COR-L47 (cell line): ENCODE results near the gene IL17F.

Source experiments
- DNase-seq: peaks from one replicate; lab custom pipeline; 2025; lab: John Stamatoyannopoulos, UW

Gene IL17F

DNA sequence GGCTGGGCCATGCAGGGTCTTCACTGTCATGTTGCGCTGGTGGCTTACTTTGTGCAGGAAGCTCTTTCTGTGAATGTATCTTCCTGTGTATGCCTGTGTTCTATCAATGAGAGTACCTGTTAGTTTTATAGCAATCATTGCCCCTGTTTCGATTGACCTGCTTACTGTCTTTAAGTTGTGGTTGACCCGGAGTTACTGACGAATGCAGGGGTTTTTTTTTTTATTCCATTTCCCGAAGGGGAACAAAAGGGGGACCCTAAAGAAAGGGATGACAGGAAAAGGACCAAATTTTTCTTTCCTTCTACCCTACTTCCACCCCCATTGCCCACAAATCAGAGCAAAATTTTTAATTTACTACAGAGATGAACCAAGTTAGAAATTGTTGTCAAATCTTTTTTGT is at the start of gene IL17F:
TSS of gene IL17F (minus strand) at position 101 of the 400 bp plus-strand sequence. CDS start at position 30, 71 bp downstream.
- DNase-seq: no peak

DNA sequence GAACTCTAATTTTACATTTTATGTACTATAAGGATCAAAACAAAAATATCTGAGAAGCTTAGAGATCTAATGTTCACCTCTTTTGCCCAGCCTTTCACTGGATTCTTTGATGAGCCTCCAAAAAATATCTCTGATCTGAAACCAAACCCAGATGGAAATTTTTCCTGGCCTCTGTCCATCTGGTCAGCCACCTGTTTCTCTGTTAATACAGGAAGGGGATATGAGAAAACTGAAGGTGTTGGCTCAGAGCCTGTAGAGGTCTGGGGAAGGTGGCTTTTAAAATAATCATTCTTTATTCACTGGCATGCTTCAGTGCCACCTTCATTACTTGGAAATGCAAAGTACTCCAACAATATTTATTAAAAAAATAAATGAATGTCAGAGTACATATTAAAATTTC is 48.8 kb upstream of the IL17F start:
- no peak for DNase-seq

DNA sequence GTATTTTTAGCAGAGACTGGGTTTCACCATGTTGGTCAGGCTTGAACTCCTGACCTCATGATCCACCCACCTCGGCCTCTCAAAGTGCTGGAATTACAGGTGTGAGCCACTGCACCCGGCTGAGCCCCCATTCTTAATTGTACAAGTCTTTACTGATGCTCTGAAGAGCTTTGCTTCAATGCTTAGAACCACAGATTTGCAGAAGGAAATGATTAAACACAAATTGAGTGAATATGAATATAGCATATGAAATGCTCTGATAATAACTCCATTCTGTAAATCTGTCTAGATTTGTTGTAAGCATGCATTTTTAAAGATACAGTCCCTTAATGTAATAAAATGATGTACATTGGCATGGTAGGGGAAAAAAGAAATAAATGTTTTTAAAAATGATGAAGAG is 44.5 kb upstream of the IL17F start:
- no peak for DNase-seq

DNA sequence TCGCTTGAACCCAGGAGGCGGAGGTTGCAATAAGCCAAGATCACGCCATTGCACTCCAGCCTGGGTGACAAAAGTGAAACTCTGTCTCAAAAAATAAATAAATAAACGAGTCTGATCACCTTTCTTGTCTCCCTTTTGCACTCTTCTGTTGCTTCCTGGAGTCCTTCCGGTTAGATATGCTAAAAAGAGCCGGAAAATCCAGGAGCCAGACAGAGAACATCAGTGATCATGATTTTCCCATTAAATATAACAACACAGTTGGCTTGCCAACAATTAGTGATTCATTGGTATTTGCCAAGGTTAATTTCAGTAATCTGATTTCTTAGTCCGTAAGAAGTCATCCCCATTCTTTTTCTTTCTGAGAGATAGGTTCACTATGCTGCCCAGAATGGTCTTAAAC is 43.9 kb upstream of the IL17F start:
- no peak for DNase-seq

DNA sequence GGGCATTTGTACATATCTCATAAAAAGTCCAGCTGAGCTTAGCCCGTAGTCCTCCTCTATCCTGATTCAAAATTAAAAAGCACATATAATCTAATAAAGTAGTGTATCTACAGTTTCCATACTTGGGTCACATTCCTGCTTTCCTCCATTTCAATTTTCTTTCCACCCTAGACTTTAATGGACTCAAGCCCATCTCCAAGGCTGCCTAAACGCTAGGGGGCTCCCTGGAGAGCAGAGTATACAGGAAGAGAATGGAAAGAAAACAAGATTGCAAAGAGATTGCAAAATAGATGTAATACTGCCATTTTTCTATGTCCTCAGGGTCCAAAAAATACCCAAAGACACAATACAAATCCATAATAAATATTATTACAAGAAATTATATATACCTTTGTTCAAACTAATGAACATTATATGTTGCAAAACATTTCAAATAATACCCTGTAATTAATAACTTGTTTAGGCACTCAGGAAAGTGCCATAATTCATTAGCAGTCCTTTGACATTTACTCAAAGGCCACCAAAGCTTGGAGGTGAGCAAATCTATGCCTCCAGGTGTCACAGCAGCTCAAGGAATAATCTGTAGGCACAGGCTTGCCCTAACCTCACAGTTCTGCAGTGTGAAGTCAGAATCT is 42.6 kb upstream of the IL17F start:
- DNase-seq: peak; percentile 60

DNA sequence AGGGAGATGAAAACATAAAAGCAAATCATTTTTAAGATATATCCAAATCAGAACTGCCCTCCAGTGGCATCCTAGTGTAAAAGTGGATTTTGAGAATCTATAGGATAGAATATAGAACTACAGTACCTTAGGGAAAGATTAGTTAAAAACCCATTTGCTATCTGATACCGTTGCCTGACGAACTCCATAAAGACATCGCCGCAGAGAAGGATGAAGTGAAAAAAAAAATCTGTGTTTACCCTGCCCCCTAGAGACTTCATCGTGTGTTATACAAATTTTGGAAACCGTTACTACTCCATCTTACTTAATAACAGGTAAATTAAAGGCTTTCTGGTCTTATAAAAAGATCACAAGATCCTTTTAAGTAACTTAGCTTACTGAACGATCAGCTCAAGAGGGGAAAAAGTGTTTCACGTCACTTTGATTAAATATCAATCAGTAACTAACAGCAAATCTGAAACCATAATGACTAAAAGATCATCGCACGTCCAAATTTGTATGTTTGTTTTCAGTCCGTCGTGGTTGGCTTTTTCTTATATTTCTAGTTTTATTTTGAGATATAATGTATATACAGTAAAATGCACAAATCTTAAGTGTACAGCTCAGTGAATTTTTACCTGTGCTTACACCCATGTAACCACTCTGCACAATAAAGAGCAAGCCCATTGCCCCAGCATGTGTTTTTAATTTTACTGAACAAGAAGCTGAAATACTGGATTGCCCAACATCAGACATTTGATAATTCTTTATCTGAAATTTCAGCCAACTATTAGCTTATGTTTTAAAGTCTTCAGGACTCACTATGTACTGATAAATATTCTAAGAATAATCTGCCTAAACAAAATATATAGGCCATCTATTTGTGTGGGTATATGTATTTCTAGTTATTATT is 41.1 kb upstream of the IL17F start:
- no peak for DNase-seq

DNA sequence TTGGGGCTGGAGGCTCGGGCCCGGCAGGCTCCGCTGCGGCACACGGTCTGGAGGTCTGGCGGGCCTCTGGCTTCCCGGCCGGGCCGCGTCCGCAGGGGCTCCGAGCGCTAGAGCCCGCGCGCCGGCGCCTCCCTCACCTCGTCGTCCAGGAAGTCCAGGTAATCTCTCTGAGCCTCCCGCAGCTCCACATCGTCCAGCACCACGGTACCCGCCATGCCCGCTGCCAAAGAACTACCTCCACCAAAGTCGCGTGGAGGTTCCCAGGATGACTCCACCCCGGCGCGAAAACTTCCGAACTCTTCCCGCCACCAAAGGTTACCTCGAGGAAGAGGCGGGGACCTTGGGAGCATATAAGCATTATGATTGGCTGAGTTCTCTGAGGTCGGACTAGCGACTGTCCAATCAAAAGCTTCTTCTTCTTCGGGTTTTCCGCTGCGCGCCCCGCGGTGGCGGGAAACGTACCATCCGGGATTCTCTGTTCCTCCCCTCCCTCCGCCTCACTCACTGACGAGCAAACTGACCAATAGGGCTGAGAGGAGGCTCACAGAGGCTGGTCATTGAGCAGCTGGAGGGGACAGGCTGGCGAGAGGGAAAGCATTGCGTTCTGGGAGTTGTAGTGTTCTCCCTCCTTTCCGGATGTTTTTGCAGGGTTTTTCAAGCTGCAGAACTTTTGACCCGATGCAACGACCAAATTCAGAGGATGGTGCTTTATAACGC is 40.3 kb upstream of the IL17F start, which contains the start of gene MCM3:
TSS of gene MCM3 (minus strand) at position 283 of the 717 bp plus-strand sequence. CDS start at position 215, 68 bp downstream.
- peak; percentile 99 for DNase-seq

DNA sequence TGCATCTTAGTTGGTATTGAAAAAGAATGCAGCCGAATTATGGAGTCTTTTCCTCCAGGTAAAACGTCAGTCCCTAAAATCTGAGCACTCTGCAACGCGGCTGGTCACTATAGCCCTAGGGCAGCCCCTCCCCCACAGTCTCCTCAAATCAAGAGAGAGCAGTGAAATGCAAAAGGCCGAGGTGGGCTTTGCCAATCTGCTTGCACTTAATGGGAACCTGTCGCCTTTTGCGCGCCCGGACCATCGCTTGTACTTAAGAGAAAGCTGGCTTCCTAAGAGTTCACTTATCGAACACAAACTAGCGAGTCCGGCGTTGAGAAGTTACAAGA is 39.8 kb upstream of the IL17F start:
- peak; percentile 72 for DNase-seq

DNA sequence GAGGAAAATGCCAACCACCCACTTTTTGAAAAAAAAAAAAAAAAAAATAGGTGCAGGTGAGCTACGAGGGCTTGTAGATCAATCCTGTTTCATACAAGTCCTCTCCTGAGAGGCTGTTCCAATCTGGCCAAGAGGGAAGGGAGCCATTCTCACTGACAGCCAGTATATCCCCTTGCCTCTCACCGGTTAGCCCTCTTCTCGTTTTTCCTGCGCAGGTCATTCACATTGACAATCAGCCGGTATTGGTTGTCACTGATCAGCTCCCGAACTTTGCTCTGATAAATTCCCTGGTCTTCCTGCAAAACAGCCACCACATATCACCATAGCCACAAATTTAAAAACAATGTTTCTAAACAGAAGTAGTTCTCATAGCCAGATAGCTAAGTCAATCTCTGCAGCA is 38.8 kb upstream of the IL17F start:
- DNase-seq: no peak

DNA sequence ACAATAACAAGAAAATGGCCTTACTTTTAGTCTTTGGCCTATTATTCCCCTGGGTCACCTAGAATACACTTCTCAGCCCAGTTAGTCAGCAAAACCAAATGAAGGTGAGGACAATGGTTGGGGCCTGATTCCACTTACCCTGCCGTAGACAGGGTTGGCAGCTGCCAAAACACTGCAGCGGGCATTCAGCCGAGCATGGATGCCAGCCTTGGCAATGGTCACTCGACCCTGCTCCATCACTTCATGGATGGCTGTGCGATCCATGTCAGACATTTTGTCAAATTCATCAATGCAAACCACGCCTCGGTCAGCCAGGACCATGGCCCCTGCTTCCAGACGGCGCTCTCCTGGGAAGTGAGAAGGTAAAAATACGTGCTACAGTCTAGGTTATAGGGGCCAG is 31.8 kb upstream of the IL17F start:
- DNase-seq: no peak

DNA sequence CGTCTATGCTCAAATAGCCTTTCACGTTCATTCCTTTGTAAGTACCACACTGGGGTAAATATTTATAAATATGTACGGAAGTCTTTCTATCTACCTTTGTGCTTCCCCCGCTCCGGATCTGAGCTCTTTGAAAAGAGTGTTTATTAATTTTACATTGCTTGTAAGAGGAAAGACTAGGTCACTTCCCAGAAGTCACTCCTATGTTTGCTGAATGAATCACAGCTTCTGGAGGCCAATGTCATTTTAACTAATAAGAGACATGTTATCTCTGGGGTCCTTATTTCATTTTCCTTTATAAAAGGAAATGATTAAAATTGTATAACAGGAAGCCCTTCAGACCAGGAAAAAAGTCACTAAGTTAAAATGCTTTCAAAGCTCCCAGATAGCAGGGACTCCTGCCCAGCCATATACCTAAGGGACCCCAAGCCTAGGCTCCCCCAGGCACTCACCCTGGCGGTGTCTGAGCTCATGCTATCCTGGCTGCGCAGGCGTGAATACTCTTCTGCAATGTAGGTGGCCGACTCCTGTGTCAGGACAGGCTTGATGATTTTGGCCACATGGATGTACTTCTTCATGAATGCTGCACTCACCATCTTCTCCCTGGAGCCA is 27.7 kb upstream of the IL17F start:
- no peak for DNase-seq

DNA sequence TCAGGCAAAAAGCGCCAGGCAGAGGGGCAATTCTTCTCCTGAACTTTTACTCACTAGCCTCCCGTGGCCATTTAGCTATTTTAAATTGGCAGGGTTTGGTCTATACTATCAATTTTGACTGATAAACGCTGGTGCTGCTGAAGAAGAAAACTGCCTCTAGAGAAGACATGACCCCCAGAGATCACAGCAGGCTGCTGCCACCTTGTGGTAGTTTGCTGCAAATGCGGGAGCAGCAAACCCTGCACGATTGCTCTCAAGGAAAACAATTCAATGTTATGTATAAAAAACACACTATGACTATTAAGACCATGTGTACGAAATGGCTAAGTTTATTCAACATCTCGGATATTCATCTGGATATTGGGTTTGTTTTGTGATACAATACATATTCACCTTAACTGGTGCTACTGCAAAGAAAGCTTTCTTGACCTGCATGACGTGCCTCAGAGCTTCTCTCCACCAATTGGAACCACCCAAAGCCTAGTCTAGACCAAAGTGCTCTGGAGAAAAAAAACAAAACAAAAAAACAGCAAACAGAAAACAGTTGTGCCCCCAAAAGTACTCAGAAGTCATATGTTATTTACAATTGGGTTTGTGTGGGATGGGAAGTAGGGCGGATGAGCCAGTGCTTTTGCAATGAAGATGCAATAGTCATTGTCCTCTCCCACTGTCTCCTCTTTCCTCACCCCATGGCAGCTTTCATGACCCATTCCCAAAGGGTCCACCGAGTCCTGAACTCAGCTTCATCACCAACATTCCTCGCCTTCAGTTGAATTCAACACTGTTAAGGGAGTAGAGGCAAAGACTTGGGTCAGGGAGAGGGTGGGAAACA is 19.6 kb upstream of the IL17F start:
- DNase-seq: peak; percentile 33

DNA sequence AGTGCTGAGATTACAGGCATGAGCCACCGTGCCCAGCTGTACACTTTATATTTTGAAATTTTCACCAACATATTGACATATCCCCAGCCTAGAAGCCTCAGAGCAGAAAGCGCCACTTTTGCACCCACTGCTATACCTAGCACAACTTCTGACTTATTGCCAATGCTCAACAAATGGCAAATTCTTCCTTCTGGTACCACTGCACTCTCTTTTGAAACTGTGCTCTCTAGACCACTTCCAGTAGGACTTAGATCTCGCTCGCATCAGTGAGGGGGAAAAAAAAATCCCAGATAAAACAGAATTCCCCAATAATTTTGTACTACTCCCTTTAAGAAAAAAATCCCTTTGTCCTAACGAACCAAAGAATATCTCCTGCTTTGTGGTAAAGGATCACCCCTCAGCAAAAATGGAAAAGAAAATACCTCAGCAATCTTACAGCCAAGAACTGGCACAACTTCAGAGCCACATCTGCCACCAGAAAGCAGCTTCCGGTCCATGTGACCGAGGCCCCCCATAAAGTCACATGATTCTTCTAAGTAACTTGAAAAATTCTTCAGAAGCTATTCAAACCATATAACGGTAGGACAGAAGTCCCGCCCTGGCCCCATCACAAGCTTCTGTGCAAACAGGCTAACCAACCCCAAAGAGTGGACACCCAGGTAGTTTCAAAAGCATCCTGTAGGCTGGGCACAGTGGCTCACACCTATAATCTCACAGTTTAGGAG is 18.5 kb upstream of the IL17F start:
- DNase-seq: no peak

DNA sequence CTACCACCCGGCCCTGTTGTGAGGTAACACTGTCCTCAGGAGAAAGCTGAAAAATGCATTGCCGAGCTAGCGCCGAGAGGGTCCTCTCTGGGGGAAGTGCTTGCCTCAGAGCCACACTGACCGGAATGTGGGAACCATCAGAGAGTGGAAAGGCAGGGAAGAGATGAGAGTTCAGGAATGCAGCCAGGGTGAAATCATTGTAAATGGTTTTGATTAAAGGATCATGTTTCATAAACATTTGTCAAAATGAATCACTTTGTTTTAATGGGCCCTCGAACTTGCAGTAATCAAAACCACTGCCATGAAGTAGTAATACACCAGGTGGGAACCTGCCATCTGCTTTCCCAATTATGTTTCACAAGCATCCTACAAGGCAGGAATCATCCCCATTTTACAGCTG is 16.9 kb upstream of the IL17F start:
- DNase-seq: no peak

DNA sequence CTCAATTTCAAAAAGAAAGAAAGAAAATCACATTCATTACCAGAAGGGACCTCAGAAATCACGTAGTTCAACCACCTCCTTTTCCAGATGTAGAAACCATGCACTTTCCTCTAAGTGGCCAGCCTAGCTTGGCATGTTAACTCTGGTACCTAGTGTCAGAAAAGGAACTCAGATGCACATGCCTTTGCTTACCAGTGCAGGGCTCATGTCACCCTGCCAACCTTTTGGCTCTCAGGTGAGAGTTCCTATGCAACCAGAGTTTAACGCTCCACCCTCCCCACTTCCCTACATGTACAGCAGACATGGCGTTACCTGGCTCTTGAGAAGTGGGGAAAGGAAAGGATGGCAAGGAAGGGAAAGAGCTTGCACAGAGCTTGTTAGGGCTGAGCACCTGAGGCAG is 16.3 kb upstream of the IL17F start:
- no peak for DNase-seq

DNA sequence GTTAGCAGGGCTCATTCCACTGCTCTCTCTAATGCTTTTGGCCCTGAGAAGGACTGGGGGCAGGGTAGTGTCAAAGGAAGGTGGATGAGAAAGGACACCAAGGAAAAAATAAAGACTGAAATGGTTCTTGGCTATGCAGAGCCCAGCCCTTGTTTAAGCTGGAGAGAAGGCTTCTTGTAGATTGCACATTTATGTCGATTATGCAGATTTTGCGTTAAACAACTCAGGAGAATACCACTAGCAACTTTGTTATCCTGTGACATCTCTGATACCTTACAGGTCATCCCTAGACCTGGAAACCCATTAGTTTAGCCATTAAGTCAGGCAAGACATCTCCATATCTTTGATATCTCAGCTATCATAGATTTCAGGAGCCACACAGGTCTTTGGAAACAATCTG is 11.1 kb upstream of the IL17F start:
- DNase-seq: no peak

DNA sequence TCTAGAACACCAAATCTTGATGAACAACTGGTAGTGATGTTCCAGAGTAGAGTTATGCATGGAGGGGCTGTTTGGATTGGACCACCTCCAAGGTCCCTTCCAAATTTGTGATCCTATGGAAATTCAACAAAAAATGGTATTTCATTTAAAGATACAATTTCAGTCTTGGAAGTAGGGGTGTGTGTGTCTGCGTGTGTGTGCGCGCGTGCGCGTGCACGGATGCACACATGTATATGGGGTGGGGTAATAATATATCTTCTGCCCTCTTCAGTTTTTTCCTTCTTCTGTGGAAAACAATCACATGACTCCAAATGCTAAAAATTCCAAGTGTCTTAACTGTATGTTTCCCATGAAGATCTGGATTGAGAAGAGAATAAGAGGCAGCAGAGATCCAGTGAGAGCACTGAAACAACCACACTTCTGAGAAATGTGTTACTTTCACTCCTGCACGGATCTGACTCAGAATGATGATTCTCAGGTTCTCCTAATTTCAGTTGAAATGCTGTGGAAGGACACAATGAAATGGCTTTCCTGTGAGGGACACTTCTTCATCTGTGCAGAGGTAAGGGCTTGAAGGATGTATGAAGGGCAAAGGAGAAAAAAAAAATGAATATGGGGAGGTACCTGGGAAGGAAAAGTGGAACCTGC is 10.6 kb upstream of the IL17F start:
- no peak for DNase-seq

DNA sequence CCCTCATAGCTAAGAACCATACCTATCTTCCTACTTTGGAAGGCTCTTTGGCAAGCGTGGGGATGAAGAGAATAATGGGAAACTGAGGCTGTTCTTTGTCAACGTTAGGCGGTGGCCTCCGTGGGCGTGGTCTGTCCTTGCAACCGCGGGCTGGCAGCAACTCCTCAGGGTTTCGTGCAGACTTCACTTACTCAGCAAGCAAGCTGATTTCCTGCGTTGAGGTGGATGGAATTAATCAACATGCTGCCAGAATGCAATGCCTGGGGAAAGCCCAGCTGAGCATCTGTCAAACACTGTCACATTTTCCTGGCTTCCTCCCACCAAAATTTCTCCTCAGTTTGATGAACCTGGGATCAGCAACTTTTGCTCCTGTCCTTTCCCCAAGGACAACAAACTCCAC is 9.2 kb upstream of the IL17F start:
- DNase-seq: no peak

DNA sequence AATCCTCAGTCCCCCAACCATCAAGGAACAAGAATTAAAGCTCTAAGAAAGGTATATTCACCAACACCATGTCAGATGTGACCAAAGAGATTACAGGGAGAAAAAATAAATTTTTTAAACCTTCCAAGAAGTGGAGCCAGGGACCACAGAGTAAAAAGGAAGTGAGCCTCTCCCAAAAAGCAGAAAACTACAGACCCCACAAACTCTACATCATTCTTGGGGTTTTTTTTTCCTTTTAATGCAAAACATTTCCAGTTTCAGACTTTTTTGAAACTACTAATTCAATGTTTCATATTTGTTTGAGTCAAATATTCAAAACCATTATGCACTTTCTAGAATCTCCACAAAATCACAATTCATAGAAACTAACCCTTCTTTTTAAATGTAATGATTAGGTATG is 6.8 kb upstream of the IL17F start:
- no peak for DNase-seq

DNA sequence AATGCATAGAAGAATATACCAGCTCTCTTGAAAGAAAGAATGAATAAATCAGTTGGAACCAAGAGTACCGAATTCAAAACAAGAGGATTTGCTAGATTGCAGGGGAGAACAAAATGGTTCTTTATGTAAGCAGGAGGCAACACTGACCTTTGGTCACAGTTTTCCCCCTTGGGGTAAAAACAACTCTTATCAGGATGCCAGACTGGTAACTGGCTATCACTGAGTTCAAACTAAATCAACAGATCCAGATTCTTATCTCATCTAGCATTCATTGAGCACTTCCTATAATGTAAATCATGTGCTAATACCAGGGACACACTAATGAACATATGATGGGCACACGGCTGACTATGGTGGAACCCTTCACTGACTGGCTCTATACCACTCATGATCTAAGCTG is 4.8 kb upstream of the IL17F start:
- DNase-seq: no peak
